Smooth muscle cell (in vitro differentiated cells): ENCODE data around the gene AUNIP. TPM values are rescaled to one million over a fixed set of nuclear protein-coding genes. Genes with fewer than 3 reads are reported as not detected.

Source experiments
- DNase-seq: peaks from one replicate; lab custom pipeline; 2025; ENCODE audit not compliant: unreplicated experiment; lab: John Stamatoyannopoulos, UW
- H2AFZ ChIP-seq: fragments of 200-600 bp; sonication (generic); 2 replicates; pipeline ENCODE4 v1.6.0; 2016; ENCODE audit warnings: antibody characterized with exemption, low read depth, mild to moderate bottlenecking
- H3F3A ChIP-seq: fragments of 200-600 bp; sonication (generic); 2 replicates; pipeline ENCODE4 v1.6.0; 2017; ENCODE audit warnings: antibody characterized with exemption, low read depth
- H3K27ac ChIP-seq: fragments of 200-600 bp; sonication (generic); 2 replicates; pipeline ENCODE4 v1.5.1; 2016; ENCODE audit warnings: low read depth, mild to moderate bottlenecking
- H3K27me3 ChIP-seq: fragments of 200-600 bp; sonication (generic); 2 replicates; pipeline ENCODE4 v1.6.1; 2016; ENCODE audit warnings: low read depth, mild to moderate bottlenecking
- H3K36me3 ChIP-seq: fragments of 200-600 bp; sonication (generic); 2 replicates; pipeline ENCODE4 v1.5.1; 2016; ENCODE audit warnings: low read depth
- H3K4me1 ChIP-seq: fragments of 200-600 bp; sonication (generic); 2 replicates; pipeline ENCODE4 v1.5.1; 2016; ENCODE audit warnings: low read depth
- H3K4me2 ChIP-seq: fragments of 200-600 bp; sonication (generic); 2 replicates; pipeline ENCODE4 v1.6.0; 2016; ENCODE audit warnings: mild to moderate bottlenecking
- H3K4me3 ChIP-seq: fragments of 200-600 bp; sonication (generic); 2 replicates; pipeline ENCODE4 v1.5.1; 2016; ENCODE audit warnings: mild to moderate bottlenecking
- H3K79me2 ChIP-seq: fragments of 200-600 bp; sonication (generic); 2 replicates; pipeline ENCODE4 v1.6.0; 2016; ENCODE audit warnings: low read depth, mild to moderate bottlenecking
- H3K9ac ChIP-seq: fragments of 200-600 bp; sonication (generic); 2 replicates; pipeline ENCODE4 v1.6.0; 2016; ENCODE audit warnings: low read depth
- H3K9me3 ChIP-seq: fragments of 200-600 bp; sonication (generic); replicated peaks from 2 replicates; pipeline ENCODE4 v1.5.1; 2016; ENCODE audit warnings: low read depth
- H4K20me1 ChIP-seq: fragments of 200-600 bp; sonication (generic); 2 replicates; pipeline ENCODE4 v1.6.0; 2016; ENCODE audit warnings: low read depth
- WGBS: methylation state at CpG from one replicate; pipeline ENCODE4 v1.1.7; 2016; ENCODE audit warnings: low lambda C conversion rate; 5-methylcytosine and 5-hydroxymethylcytosine counted together
- polyA plus RNA-seq: library from polyadenylated mRNA; unstranded; fragments of >200 nt; fragmentation: Nextera tagmentation; extraction: Ambion mirVana; gene quantifications from 2 replicates; pipeline ENCODE4 v1.2.1, GENCODE V29; 2016
- total RNA-seq: library from RNA; depleted of rRNA; stranded (reverse); fragments of >200 nt; gene quantifications from 2 replicates; pipeline ENCODE4 v1.2.3, GENCODE V29; 2014
- TF ChIP-seq, protein P1 (sequence below): fragments of 200-600 bp; sonication (generic); IDR thresholded peaks from 2 replicates; pipeline ENCODE4 v1.5.1; 2017; ENCODE audit warnings: borderline replicate concordance, mild to moderate bottlenecking, antibody characterized with exemption; ENCODE audit not compliant: insufficient read depth, poor library complexity, severe bottlenecking

The AUNIP gene
- total and polyA plus RNA-seq, 2 experiments from 2014 or later: 0.18 to 1.3 TPM

DNA sequence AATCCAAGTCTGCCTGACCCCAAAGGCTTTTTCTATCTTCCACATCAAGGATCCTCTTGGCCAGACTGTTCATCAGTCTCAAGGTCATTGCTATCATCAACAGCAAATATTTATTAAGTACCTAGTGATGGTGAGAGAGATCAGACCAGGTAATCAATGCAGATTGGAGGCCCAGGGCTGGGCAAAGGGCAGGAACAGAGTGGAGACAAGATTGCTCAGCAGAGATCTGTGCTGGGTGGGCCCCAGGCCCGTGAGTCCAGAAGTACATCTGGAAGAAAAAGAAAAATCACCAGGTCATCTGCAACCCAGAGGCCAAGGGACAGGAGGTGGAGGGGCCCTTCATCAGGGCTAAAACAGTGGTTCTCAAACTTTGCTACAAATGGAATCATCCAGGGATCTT, 26.3 kb upstream of the AUNIP start:
- Histone ChIP-seq H3K79me2 (no peaks in the 10 kb centered on the region), H3K4me2 (no peak overlapping the region), H3K9me3 (no peaks in the 10 kb centered on the region), H3K4me3 (no peak overlapping the region), H3K27me3 (no peaks in the 10 kb centered on the region), H3K4me1 (peaks cover 8% of the 10 kb centered on the region), H3K36me3 (no peaks in the 10 kb centered on the region), H3K9ac (no peak overlapping the region), H3F3A (no peaks in the 10 kb centered on the region), H4K20me1 (no peaks in the 10 kb centered on the region), H3K27ac (no peak overlapping the region), H2AFZ (no peak overlapping the region)
- WGBS: 91% methylated on average over 1 of the region's 1 CpG
- DNase-seq: no peak
- TF ChIP-seq, protein P1, sequence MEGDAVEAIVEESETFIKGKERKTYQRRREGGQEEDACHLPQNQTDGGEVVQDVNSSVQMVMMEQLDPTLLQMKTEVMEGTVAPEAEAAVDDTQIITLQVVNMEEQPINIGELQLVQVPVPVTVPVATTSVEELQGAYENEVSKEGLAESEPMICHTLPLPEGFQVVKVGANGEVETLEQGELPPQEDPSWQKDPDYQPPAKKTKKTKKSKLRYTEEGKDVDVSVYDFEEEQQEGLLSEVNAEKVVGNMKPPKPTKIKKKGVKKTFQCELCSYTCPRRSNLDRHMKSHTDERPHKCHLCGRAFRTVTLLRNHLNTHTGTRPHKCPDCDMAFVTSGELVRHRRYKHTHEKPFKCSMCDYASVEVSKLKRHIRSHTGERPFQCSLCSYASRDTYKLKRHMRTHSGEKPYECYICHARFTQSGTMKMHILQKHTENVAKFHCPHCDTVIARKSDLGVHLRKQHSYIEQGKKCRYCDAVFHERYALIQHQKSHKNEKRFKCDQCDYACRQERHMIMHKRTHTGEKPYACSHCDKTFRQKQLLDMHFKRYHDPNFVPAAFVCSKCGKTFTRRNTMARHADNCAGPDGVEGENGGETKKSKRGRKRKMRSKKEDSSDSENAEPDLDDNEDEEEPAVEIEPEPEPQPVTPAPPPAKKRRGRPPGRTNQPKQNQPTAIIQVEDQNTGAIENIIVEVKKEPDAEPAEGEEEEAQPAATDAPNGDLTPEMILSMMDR: no peak

GRCh38 chr1:25881266-25881665, 22.0 kb upstream of the AUNIP start:
- Histone ChIP-seq H3K4me2 (no peak overlapping the region), H3K27ac (no peak overlapping the region), H3K27me3 (no peaks in the 10 kb centered on the region), H3K4me1 (no peaks in the 10 kb centered on the region), H3K9me3 (no peaks in the 10 kb centered on the region), H3F3A (peaks cover 8% of the 10 kb centered on the region), H2AFZ (no peak overlapping the region), H3K4me3 (no peak overlapping the region), H3K36me3 (no peaks in the 10 kb centered on the region), H3K9ac (no peak overlapping the region), H4K20me1 (no peaks in the 10 kb centered on the region), H3K79me2 (no peaks in the 10 kb centered on the region)
- WGBS: 91% methylated on average over 11 of the region's 11 CpGs
- no peak for DNase-seq
- TF ChIP-seq, protein P1: no peak

DNA sequence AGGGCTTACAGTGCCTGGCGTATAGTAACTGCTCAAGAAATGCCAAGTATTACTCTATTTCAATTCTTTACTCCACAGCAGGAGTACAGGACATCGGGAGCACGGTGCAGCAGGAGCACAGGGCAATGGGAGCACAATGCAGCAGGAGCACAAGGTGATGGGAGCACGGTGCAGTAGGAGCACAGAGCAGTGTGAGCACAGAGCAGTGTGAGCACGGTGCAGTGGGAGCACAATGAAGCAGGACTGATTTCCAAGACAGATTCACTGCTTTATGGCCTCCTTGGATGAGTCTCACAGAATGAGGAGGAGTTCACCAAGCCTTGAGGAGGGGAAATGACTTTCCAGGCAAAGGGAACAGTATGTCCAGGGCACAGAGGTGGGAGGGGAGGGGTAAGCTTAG, 21.3 kb upstream of the AUNIP start:
- no peak overlapping the region for H3K27ac ChIP-seq
- no peak for DNase-seq
- peaks cover 5% of the 10 kb centered on the region for H3K4me1 ChIP-seq
- H3K27me3 ChIP-seq: no peaks in the 10 kb centered on the region
- no peak overlapping the region for H2AFZ ChIP-seq
- no peak overlapping the region for H3K9ac ChIP-seq
- H3K9me3 ChIP-seq: no peaks in the 10 kb centered on the region
- H3K36me3 ChIP-seq: no peaks in the 10 kb centered on the region
- no peak overlapping the region for H3K4me2 ChIP-seq
- H3K4me3 ChIP-seq: no peak overlapping the region
- H3F3A ChIP-seq: peaks cover 15% of the 10 kb centered on the region
- TF ChIP-seq, protein P1: no peak
- 96% methylated on average over 5 of the region's 5 CpGs for WGBS
- H3K79me2 ChIP-seq: no peaks in the 10 kb centered on the region
- no peaks in the 10 kb centered on the region for H4K20me1 ChIP-seq

- TF ChIP-seq, protein P1: no peak
- no peaks in the 10 kb centered on the region for H3K27me3 ChIP-seq
- H3K9ac ChIP-seq: no peak overlapping the region
- no peaks in the 10 kb centered on the region for H4K20me1 ChIP-seq
- WGBS: 52% methylated on average over 2 of the region's 2 CpGs
- no peak overlapping the region for H3K27ac ChIP-seq
- no peak overlapping the region for H3K4me2 ChIP-seq
- DNase-seq: no peak
- peaks cover 15% of the 10 kb centered on the region for H3F3A ChIP-seq
- peaks cover 7% of the 10 kb centered on the region for H3K4me1 ChIP-seq
- no peak overlapping the region for H3K4me3 ChIP-seq
- H2AFZ ChIP-seq: no peak overlapping the region
- no peaks in the 10 kb centered on the region for H3K79me2 ChIP-seq
- no peaks in the 10 kb centered on the region for H3K36me3 ChIP-seq
- H3K9me3 ChIP-seq: no peaks in the 10 kb centered on the region
These were observed 20.4 kb upstream of the AUNIP start for GRCh38 chr1:25879675-25880074.
